ENCODE data around the gene ANP32A.
A peak's percentile ranks its signal among the peaks of the same experiment; 100 is the strongest.

ANP32A gene

GRCh38 chr15:68821841-68822381 lies 1.2 kb upstream of the ANP32A start:
- H3K27ac ChIP-seq, result peak overlapping the region in 11 of 21 experiments; percentile 86 to 100 (median 99)
- H3K4me3 ChIP-seq, result peak overlapping the region; percentile 65 to 98 (median 93)

GRCh38 chr15:68821190-68821840 lies 620 bp upstream of the ANP32A start:
- Histone ChIP-seq H3K27ac (peak overlapping the region; percentile 46 to 100 (median 99)), H3K4me3 (peak overlapping the region; percentile 65 to 98 (median 93))

- H3K4me3 ChIP-seq, result peak overlapping the region; percentile 65 to 98 (median 93)
- peak overlapping the region; percentile 92 to 100 (median 99) for H3K27ac ChIP-seq
Observed at GRCh38 chr15:68819495-68820294, 1.0 kb downstream of the ANP32A start.

- Histone ChIP-seq H3K4me3 (peak overlapping the region; percentile 65 to 98 (median 93)), H3K27ac (peak overlapping the region; percentile 92 to 100 (median 99))
Observed at GRCh38 chr15:68818769-68819494, 1.8 kb downstream of the ANP32A start.

- peak overlapping the region; percentile 65 to 98 (median 93) for H3K4me3 ChIP-seq
- peak overlapping the region; percentile 92 to 100 (median 99) for H3K27ac ChIP-seq
Observed at GRCh38 chr15:68818066-68818768, 2.5 kb downstream of the ANP32A start.

GRCh38 chr15:68817304-68818065 lies 3.2 kb downstream of the ANP32A start:
- peak overlapping the region; percentile 65 to 98 (median 93) for H3K4me3 ChIP-seq
- peak overlapping the region; percentile 92 to 100 (median 99) for H3K27ac ChIP-seq

- peak overlapping the region; percentile 92 to 100 (median 99) for H3K27ac ChIP-seq
- H3K4me3 ChIP-seq, result peak overlapping the region; percentile 65 to 98 (median 93)
Observed at GRCh38 chr15:68816795-68817303, 3.8 kb downstream of the ANP32A start.

- H3K27ac ChIP-seq, result peak overlapping the region in 7 of 21 experiments; percentile 96 to 100 (median 99)
Observed at GRCh38 chr15:68816158-68816557, 4.5 kb downstream of the ANP32A start.

GRCh38 chr15:68815598-68815997 lies 5.1 kb downstream of the ANP32A start:
- no peak overlapping the region for H3K27ac ChIP-seq
- H3K4me3 ChIP-seq, result no peak overlapping the region

More at GRCh38 chr15:68816158-68816557, 4.5 kb downstream of the ANP32A start:
- H3K4me3 ChIP-seq, result no peak overlapping the region

GRCh38 chr15:68814596-68814995 lies 6.1 kb downstream of the ANP32A start:
- H3K27ac ChIP-seq, result peak overlapping the region in 3 of 21 experiments; percentile 34 to 47 (median 35)
- H3K4me3 ChIP-seq, result no peak overlapping the region

GRCh38 chr15:68812597-68813431 lies 7.9 kb downstream of the ANP32A start:
- Histone ChIP-seq H3K4me3 (no peak overlapping the region), H3K27ac (peak overlapping the region in 12 of 21 experiments; percentile 1 to 74 (median 36))

GRCh38 chr15:68812069-68812468 lies 8.6 kb downstream of the ANP32A start:
- Histone ChIP-seq H3K4me3 (no peak overlapping the region), H3K27ac (peak overlapping the region in 9 of 21 experiments; percentile 1 to 74 (median 46))

- H3K4me3 ChIP-seq, result no peak overlapping the region
- no peak overlapping the region for H3K27ac ChIP-seq
Observed at GRCh38 chr15:68809517-68809916, 11.2 kb downstream of the ANP32A start.

GRCh38 chr15:68808770-68809169 lies 11.9 kb downstream of the ANP32A start:
- no peak overlapping the region for H3K4me3 ChIP-seq

GRCh38 chr15:68808091-68808490 lies 12.6 kb downstream of the ANP32A start:
- Histone ChIP-seq H3K4me3 (no peak overlapping the region), H3K27ac (no peak overlapping the region)

More at GRCh38 chr15:68808770-68809169, 11.9 kb downstream of the ANP32A start:
- H3K27ac ChIP-seq, result no peak overlapping the region

GRCh38 chr15:68807249-68807648 lies 13.4 kb downstream of the ANP32A start:
- no peak overlapping the region for H3K27ac ChIP-seq
- no peak overlapping the region for H3K4me3 ChIP-seq
